Mammary epithelial cell (primary cell): ENCODE results near the gene CTBP2.

Experiments
- CTCF ChIP-seq, 2 donors: IDR thresholded peaks in 1 of 2; conservative IDR thresholded peaks in 1 of 2; 2 replicates each; pipeline ENCODE4 v1.5.1; 2011 to 2012; ENCODE audit warnings: inconsistent platforms in 2 of 2, low read length in 2 of 2, mild to moderate bottlenecking in 2 of 2, control low read depth in 1 of 2, low read depth in 1 of 2; ENCODE audit not compliant: insufficient read depth in 1 of 2; ENCODE audit errors: extremely low read depth in 1 of 2
- EZH2 ChIP-seq: IDR thresholded peaks from 2 replicates; pipeline ENCODE4 v1.6.1; 2012; ENCODE audit warnings: low read length, inconsistent platforms, borderline replicate concordance

- no peak for TF ChIP-seq CTCF (conservative IDR thresholded peaks at IDR 0.05 in 1 of 2, IDR thresholded peaks at IDR 0.05 in 1 of 2; ENCODE audit: extremely low read depth in 1 of 2, insufficient read depth in 1 of 2, low read depth in 1 of 2, low read length in 2 of 2)
- TF ChIP-seq EZH2, result no peak
Measured at GRCh38 chr10:124997306-124997705, 163.1 kb downstream of the CTBP2 start.
